ENCODE results near the gene CCT3.

CCT3 gene

GRCh38 chr1:156293098-156293434 lies 45.0 kb downstream of the CCT3 start:
- no peak for DNase-seq (ENCODE audit: low read depth in 1 of 2, low spot score in 1 of 2)
- Histone ChIP-seq H3K4me3 (replicated peaks; ENCODE audit: insufficient read depth, low read length) (no peak overlapping the region), H3K27ac (replicated peaks) (no peak overlapping the region), H3K27me3 (ENCODE audit: insufficient read depth, poor library complexity, severe bottlenecking) (no peaks in the 10 kb centered on the region)
- TF ChIP-seq GABPA (IDR thresholded peaks at IDR 0.05; ENCODE audit: low read depth): no peak
- TF ChIP-seq POLR2AphosphoS5 (IDR thresholded peaks at IDR 0.05; ENCODE audit: low read depth): no peak
- TF ChIP-seq REST (IDR thresholded peaks at IDR 0.05; ENCODE audit: insufficient replicate concordance, low read depth): no peak
- TF ChIP-seq SPI1 (IDR thresholded peaks at IDR 0.05; ENCODE audit: borderline replicate concordance, low read depth): no peak

GRCh38 chr1:156291226-156292061 lies 46.6 kb downstream of the CCT3 start:
- H3K27me3 ChIP-seq (ENCODE audit: insufficient read depth, poor library complexity, severe bottlenecking): no peaks in the 10 kb centered on the region
- no peak for DNase-seq (ENCODE audit: low read depth in 1 of 2, low spot score in 1 of 2)
- no peak overlapping the region for H3K27ac ChIP-seq (replicated peaks)
- TF ChIP-seq SPI1 (IDR thresholded peaks at IDR 0.05; ENCODE audit: borderline replicate concordance, low read depth) (no peak), POLR2AphosphoS5 (IDR thresholded peaks at IDR 0.05; ENCODE audit: low read depth) (no peak), GABPA (IDR thresholded peaks at IDR 0.05; ENCODE audit: low read depth) (no peak), REST (IDR thresholded peaks at IDR 0.05; ENCODE audit: insufficient replicate concordance, low read depth) (no peak)
- TF ChIP-seq, protein P1, sequence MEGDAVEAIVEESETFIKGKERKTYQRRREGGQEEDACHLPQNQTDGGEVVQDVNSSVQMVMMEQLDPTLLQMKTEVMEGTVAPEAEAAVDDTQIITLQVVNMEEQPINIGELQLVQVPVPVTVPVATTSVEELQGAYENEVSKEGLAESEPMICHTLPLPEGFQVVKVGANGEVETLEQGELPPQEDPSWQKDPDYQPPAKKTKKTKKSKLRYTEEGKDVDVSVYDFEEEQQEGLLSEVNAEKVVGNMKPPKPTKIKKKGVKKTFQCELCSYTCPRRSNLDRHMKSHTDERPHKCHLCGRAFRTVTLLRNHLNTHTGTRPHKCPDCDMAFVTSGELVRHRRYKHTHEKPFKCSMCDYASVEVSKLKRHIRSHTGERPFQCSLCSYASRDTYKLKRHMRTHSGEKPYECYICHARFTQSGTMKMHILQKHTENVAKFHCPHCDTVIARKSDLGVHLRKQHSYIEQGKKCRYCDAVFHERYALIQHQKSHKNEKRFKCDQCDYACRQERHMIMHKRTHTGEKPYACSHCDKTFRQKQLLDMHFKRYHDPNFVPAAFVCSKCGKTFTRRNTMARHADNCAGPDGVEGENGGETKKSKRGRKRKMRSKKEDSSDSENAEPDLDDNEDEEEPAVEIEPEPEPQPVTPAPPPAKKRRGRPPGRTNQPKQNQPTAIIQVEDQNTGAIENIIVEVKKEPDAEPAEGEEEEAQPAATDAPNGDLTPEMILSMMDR (IDR thresholded peaks at IDR 0.05; ENCODE audit: insufficient read depth, low read length): no peak
- no peak overlapping the region for H3K4me3 ChIP-seq (replicated peaks; ENCODE audit: insufficient read depth, low read length)

- no peak for DNase-seq (ENCODE audit: low read depth in 1 of 2, low spot score in 1 of 2)
- H3K27ac ChIP-seq (replicated peaks): no peak overlapping the region
- TF ChIP-seq SPI1 (IDR thresholded peaks at IDR 0.05; ENCODE audit: borderline replicate concordance, low read depth) (no peak), REST (IDR thresholded peaks at IDR 0.05; ENCODE audit: insufficient replicate concordance, low read depth) (no peak), GABPA (IDR thresholded peaks at IDR 0.05; ENCODE audit: low read depth) (no peak), POLR2AphosphoS5 (IDR thresholded peaks at IDR 0.05; ENCODE audit: low read depth) (no peak)
- TF ChIP-seq, protein P1 (IDR thresholded peaks at IDR 0.05; ENCODE audit: insufficient read depth, low read length): no peak
- no peak overlapping the region for H3K4me3 ChIP-seq (replicated peaks; ENCODE audit: insufficient read depth, low read length)
- no peaks in the 10 kb centered on the region for H3K27me3 ChIP-seq (ENCODE audit: insufficient read depth, poor library complexity, severe bottlenecking)
Measured at GRCh38 chr1:156289857-156290256, 48.2 kb downstream of the CCT3 start.

Measured in HL-60 (cell line).